Astrocyte (in vitro differentiated cells and primary cell): ENCODE data around the gene TEX26. TPM values are rescaled to one million over a fixed set of nuclear protein-coding genes. Genes with fewer than 3 reads are reported as not detected.

Experiments used
- DNase-seq: peaks from one replicate; pipeline ENCODE4 v3.0.0-alpha.2; 2010; ENCODE audit warnings: low read depth
- FAIRE-seq: peaks from 2 replicates; lab custom pipeline; 2011; peaks lifted over from hg19 to GRCh38; lab: Jason Lieb, UNC
- H2AFZ ChIP-seq: 2 replicates; pipeline ENCODE4 v1.6.0; 2012; ENCODE audit warnings: low read depth, low read length, inconsistent platforms
- H3K27ac ChIP-seq: 2 replicates; pipeline ENCODE4 v1.5.1; 2011; ENCODE audit warnings: low read depth, low read length, inconsistent platforms
- H3K27me3 ChIP-seq: 2 replicates; pipeline ENCODE4 v1.6.0; 2011; ENCODE audit warnings: low read length, inconsistent platforms; ENCODE audit not compliant: insufficient read depth
- H3K36me3 ChIP-seq: 2 replicates; pipeline ENCODE4 v1.5.1; 2011; ENCODE audit warnings: low read length, inconsistent platforms; ENCODE audit not compliant: insufficient read depth
- H3K4me1 ChIP-seq: 2 replicates; pipeline ENCODE4 v1.5.1; 2011; ENCODE audit warnings: low read length, inconsistent platforms; ENCODE audit not compliant: insufficient read depth
- H3K4me2 ChIP-seq: 2 replicates; pipeline ENCODE4 v1.6.0; 2012; ENCODE audit warnings: low read length, inconsistent platforms
- H3K4me3 ChIP-seq: 2 replicates; pipeline ENCODE4 v1.5.1; 2011; ENCODE audit warnings: low read depth, mild to moderate bottlenecking, low read length, inconsistent platforms; ENCODE audit not compliant: insufficient read depth
- H3K79me2 ChIP-seq: 2 replicates; pipeline ENCODE4 v1.6.0; 2012; ENCODE audit warnings: mild to moderate bottlenecking, low read length, inconsistent platforms; ENCODE audit not compliant: insufficient read depth
- H3K9ac ChIP-seq: 2 replicates; pipeline ENCODE4 v1.6.0; 2012; ENCODE audit warnings: mild to moderate bottlenecking, low read length, inconsistent platforms
- H3K9me3 ChIP-seq: 2 replicates; pipeline ENCODE4 v1.5.1; 2012; ENCODE audit warnings: low read depth, mild to moderate bottlenecking, low read length, inconsistent platforms; ENCODE audit not compliant: insufficient read depth
- H4K20me1 ChIP-seq: 2 replicates; pipeline ENCODE4 v1.6.0; 2012; ENCODE audit warnings: low read length, inconsistent platforms; ENCODE audit not compliant: insufficient read depth
- H3K27ac Mint-ChIP-seq: one replicate; pipeline ENCODE4 v1.8.0; 2021; ENCODE audit warnings: mild to moderate bottlenecking, mixed read lengths; ENCODE audit not compliant: unreplicated experiment
- H3K27me3 Mint-ChIP-seq: one replicate; pipeline ENCODE4 v1.8.0; 2021; ENCODE audit warnings: low read depth, mixed read lengths; ENCODE audit not compliant: unreplicated experiment
- H3K36me3 Mint-ChIP-seq: one replicate; pipeline ENCODE4 v1.8.0; 2021; ENCODE audit warnings: low read depth, mixed read lengths; ENCODE audit not compliant: unreplicated experiment
- H3K4me1 Mint-ChIP-seq: one replicate; pipeline ENCODE4 v1.8.0; 2021; ENCODE audit warnings: low read depth, mixed read lengths; ENCODE audit not compliant: unreplicated experiment
- H3K4me3 Mint-ChIP-seq: one replicate; pipeline ENCODE4 v1.8.0; 2021; ENCODE audit warnings: mild to moderate bottlenecking, moderate library complexity, mixed read lengths; ENCODE audit not compliant: unreplicated experiment
- H3K9me3 Mint-ChIP-seq: one replicate; pipeline ENCODE4 v1.8.0; 2021; ENCODE audit warnings: mild to moderate bottlenecking, mixed read lengths; ENCODE audit not compliant: unreplicated experiment
- EZH2 ChIP-seq: IDR thresholded peaks from 2 replicates; pipeline ENCODE4 v1.6.1; 2012; ENCODE audit warnings: mild to moderate bottlenecking, low read length, inconsistent platforms; ENCODE audit not compliant: insufficient read depth
- total RNA-seq: library from RNA; stranded (reverse); gene quantifications from 2 replicates; pipeline ENCODE4 v1.2.1, GENCODE V29; 2021
- TF ChIP-seq, protein P1 (sequence below): IDR thresholded peaks from 2 replicates; pipeline ENCODE4 v1.5.1; 2011; ENCODE audit warnings: low read depth, mild to moderate bottlenecking, inconsistent platforms, low read length, moderate library complexity; ENCODE audit not compliant: insufficient read depth

TEX26 gene
- total RNA-seq, 1 donor from 2014 or later: not detected

DNA sequence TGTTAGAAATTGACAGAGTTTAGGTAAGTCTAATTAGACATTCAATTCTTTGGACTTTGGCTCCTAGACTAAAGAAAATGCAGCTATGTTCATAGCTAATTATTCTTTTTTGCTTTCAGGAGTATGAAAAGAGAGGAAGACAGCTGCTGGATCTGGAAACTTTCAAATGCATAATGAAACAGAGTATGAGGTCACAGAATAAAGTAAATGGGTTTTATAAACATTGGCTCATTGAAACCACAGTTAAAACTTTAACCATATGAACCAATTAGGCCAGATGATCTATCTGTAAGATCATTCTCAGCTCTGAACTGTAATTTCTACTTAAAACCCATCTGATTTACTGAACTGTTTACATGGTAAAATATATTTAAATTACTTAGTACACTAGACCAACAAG lies 82.7 kb downstream of the TEX26 start:
- Histone ChIP-seq H3K27ac (no peak overlapping the region), H3K4me3 (no peak overlapping the region), H3K27me3 (peaks cover 2% of the 10 kb centered on the region), H3K4me1 (no peaks in the 10 kb centered on the region), H3K9ac (no peak overlapping the region), H2AFZ (no peak overlapping the region), H3K36me3 (no peaks in the 10 kb centered on the region), H3K9me3 (no peaks in the 10 kb centered on the region), H3K4me2 (no peak overlapping the region), H4K20me1 (no peaks in the 10 kb centered on the region), H3K79me2 (no peaks in the 10 kb centered on the region)
- Mint-ChIP-seq H3K4me3 (no peak overlapping the region), H3K27ac (no peak overlapping the region), H3K36me3 (no peaks in the 10 kb centered on the region), H3K4me1 (peaks cover 3% of the 10 kb centered on the region), H3K9me3 (peaks cover 5% of the 10 kb centered on the region), H3K27me3 (peaks cover 7% of the 10 kb centered on the region)
- FAIRE-seq (no peak), DNase-seq (no peak)
- TF ChIP-seq, protein P1, sequence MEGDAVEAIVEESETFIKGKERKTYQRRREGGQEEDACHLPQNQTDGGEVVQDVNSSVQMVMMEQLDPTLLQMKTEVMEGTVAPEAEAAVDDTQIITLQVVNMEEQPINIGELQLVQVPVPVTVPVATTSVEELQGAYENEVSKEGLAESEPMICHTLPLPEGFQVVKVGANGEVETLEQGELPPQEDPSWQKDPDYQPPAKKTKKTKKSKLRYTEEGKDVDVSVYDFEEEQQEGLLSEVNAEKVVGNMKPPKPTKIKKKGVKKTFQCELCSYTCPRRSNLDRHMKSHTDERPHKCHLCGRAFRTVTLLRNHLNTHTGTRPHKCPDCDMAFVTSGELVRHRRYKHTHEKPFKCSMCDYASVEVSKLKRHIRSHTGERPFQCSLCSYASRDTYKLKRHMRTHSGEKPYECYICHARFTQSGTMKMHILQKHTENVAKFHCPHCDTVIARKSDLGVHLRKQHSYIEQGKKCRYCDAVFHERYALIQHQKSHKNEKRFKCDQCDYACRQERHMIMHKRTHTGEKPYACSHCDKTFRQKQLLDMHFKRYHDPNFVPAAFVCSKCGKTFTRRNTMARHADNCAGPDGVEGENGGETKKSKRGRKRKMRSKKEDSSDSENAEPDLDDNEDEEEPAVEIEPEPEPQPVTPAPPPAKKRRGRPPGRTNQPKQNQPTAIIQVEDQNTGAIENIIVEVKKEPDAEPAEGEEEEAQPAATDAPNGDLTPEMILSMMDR: no peak
- no peak for TF ChIP-seq EZH2

DNA sequence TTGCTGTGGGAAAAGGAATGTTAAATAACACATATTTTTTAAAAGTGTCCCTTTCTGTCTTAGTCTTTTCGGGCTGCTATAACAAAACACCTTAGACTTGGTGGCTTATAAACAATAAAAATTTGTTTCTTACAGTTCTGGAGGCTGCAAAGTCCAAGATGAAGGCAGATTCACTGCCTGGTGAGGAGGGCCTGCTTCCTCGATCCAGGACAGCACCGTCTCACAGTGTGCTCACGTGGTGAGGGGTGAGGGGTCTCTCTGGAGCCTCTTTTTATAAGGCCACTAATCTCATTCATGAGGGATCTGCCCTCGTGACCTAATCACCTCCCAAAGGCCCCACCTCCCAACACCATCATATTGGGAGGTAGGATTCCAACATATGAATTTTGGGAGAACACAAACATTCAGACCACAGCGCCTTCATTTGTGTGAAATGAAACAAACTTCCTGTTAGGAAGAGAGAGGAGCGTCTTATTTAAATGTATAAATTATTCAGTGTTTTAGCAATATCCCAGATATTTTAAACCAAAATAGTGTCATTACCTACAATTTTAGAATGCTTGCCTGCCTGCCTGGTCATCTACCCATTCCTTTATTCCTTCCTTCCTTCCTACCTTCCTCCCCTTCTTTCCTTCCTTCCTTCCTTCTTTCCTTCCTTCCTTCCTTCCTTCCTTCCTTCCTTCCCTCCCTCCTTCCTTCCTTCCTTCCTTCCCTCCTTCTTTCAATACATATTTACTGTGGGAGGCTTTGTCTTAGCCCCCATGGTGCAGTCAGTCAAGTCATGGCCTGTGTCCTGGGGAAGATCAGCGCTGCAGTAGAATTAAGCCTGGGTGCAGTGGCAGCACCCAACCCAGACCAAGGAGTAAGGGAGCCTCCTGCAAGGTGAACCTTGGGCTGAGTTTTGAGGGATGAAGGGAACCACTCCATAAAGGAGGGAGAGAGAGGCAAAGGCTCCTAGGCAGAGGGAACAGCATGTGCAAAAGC lies 84.2 kb downstream of the TEX26 start:
- no peak for DNase-seq
- Histone ChIP-seq H3K27me3 (peaks cover 2% of the 10 kb centered on the region), H3K9me3 (no peaks in the 10 kb centered on the region), H4K20me1 (no peaks in the 10 kb centered on the region), H3K36me3 (no peaks in the 10 kb centered on the region), H2AFZ (no peak overlapping the region), H3K4me3 (no peak overlapping the region), H3K9ac (no peak overlapping the region), H3K4me1 (no peaks in the 10 kb centered on the region), H3K27ac (no peak overlapping the region), H3K4me2 (no peak overlapping the region), H3K79me2 (no peaks in the 10 kb centered on the region)
- no peak for FAIRE-seq
- H3K4me1 Mint-ChIP-seq: peaks cover 9% of the 10 kb centered on the region
- H3K9me3 Mint-ChIP-seq: peaks cover 5% of the 10 kb centered on the region
- TF ChIP-seq, protein P1: no peak
- no peak for TF ChIP-seq EZH2
- H3K27ac Mint-ChIP-seq: no peak overlapping the region
- H3K36me3 Mint-ChIP-seq: no peaks in the 10 kb centered on the region
- H3K27me3 Mint-ChIP-seq: peaks cover 11% of the 10 kb centered on the region
- no peak overlapping the region for H3K4me3 Mint-ChIP-seq

DNA sequence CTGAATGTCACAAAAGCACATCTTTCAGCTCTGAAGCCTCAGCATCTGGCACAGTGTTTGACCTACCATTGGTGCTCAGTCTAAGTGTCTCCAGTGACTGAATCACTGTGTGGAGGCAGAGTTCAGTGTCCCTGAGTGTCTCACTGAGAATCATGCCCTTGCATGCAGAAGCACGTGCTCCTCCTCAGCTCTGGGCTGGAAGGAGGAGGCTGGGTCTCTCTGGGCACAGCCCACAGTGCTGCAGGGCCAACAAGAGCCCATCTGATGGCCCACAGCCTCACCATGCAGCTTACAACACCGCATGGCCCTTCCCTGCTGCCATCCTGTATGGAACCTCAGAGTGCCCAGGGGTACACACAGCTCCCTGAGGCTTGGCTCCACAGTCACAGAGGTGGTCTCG lies 86.1 kb downstream of the TEX26 start:
- no peak overlapping the region for H3K27ac Mint-ChIP-seq
- H3K4me3 Mint-ChIP-seq: no peak overlapping the region
- DNase-seq (no peak), FAIRE-seq (no peak)
- peaks cover 6% of the 10 kb centered on the region for H3K4me1 Mint-ChIP-seq
- Histone ChIP-seq H4K20me1 (no peaks in the 10 kb centered on the region), H3K36me3 (no peaks in the 10 kb centered on the region), H3K4me1 (no peaks in the 10 kb centered on the region), H3K4me2 (no peak overlapping the region), H2AFZ (no peak overlapping the region), H3K9me3 (no peaks in the 10 kb centered on the region), H3K27ac (no peak overlapping the region), H3K27me3 (peaks cover 2% of the 10 kb centered on the region), H3K4me3 (no peak overlapping the region), H3K9ac (no peak overlapping the region), H3K79me2 (no peaks in the 10 kb centered on the region)
- peaks cover 5% of the 10 kb centered on the region for H3K9me3 Mint-ChIP-seq
- H3K36me3 Mint-ChIP-seq: no peaks in the 10 kb centered on the region
- peaks cover 25% of the 10 kb centered on the region for H3K27me3 Mint-ChIP-seq
- TF ChIP-seq EZH2: no peak
- TF ChIP-seq, protein P1: no peak
